HG03565 (cell line): ENCODE results near the gene SH3BP5.

Experiments
- ATAC-seq: cut with Tn5 transposase; IDR thresholded peaks from one replicate; pipeline ENCODE4 v1.9.1; 2021; ENCODE audit warnings: mild to moderate bottlenecking, moderate library complexity; ENCODE audit not compliant: unreplicated experiment

The SH3BP5 gene

DNA sequence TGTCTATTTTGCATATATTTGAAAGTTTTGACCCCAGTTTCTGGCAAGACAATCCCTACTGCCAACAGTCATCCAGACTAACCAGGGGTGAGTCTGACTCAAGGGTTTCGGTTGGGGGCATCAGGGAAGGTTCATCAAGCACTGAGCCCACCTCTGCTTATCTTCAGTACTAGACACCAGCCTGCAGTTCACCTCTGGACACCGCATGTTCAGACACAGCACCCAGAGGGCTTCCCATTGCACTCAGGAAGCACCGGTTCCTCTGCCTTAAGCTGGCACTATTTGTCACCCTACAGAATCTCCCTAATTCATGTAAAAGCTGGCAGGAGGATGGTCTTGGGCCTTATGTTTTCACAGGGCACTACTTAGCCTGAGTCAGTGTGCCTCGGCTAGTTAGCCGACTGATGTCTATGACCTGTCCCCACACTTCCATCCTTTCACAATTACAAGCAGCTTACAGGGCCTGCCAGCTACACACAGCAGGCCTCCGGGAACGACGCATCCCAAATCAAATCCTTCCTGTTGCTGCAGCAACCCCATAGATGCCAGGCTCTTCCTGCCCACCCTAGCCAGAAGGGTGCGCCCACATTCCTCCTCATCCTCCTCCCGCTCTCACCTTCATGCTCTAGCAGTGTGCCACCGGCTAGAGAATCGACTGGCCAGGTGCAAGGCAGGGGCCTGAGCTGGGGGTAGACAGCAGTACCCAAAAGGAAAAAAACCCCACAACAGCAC is 52.5 kb downstream of the SH3BP5 start:
- no peak for ATAC-seq

DNA sequence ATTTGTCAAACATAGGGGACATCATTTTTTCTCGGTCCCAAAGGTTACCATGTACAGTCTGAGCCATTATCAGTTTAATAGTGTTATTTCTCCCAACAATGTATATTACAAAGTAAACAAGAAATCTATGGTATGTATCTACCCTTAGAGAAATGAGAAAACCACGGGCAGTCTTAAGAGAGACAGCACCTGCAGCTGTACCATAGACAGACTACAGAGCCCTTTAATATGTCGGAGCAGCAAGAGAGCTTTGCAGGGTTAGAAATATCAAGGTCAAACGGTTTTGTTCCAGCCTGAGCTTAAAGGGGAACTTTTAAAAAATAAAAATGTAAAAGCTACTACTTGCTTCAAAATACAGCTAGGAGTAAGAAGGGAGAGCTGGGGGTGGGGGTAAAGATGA is 53.2 kb downstream of the SH3BP5 start:
- ATAC-seq = no peak

DNA sequence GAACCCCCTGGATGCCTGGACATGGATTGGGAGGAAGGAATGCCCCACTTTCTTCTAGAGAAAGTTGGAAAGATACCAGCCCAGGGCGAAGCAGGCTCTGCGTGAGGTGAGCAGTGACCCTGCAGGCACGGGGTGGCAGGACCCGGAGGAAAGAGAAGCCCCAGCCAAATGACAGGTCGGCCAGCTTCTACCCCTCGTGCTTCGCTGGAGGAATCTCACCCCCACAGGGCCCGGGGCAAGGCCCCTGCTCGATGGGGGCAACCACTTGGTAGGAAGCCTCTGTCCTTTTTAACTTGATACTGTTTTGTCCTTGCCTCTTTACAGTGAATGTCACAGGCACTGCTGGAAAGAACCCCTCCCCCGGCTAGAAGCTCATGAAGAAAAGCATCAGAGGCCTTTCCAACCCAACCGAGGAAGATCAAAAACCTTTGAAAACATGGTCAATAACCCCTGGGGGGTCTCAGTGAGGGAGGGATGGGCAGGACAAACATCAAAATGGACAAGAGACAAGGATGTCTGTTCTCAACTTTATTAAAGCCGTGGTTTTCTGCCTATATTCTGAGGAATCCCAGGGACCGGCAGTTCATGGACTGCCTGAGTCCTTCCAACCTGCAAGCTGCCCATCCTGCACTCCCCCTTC is 54.4 kb downstream of the SH3BP5 start:
- ATAC-seq = no peak

DNA sequence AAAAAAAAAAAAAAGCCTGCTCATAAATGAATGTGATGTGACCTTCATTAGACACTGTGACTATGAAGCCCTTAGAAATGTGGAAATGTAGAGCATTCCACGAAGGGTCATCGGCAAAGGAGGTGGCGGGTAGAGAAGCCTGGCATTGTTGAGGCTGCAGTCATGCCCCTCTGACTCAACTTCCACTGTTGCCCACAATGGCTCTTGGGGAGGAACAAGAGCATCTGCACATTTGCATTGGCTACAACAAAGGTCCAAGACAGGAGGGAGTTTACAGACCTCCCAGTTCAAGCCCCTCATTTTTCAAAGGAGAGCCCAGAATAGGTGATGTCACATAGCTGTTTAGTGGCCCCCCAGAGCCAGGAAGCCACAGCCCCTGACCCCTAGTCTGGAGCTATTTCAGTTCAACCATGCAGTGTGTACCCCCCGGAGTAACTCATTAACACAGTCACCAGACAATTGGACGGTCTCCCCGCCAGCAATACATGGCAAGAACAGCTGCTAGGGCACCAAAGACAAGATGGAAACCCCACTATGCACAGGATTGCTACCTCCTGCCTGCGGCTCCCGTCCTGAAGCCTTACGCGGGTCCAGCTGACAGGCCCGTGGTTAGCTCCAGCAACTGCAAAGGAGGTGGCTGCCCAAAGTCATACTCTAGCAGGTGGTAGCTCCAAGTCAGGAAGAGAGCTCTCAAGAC is 56.2 kb downstream of the SH3BP5 start:
- ATAC-seq = no peak

DNA sequence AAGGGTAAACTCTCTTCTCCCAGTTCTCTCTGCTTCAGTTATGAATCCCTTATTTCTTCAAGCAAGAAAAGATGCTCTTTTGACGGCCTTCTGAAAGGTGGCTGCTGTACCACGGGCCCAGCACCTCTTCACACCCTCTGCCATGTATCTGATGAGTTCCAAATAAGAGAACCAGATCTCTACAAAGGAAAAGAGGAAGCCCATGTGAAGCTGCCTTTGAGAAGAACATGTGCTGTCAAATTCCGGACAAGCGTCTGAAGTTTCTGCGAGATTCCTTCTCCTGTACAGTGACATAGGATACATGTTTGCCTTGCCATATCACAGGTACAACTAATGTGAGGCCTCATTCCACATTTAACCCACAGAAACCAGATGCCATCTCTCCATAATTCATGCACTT is 59.2 kb downstream of the SH3BP5 start:
- ATAC-seq = no peak

DNA sequence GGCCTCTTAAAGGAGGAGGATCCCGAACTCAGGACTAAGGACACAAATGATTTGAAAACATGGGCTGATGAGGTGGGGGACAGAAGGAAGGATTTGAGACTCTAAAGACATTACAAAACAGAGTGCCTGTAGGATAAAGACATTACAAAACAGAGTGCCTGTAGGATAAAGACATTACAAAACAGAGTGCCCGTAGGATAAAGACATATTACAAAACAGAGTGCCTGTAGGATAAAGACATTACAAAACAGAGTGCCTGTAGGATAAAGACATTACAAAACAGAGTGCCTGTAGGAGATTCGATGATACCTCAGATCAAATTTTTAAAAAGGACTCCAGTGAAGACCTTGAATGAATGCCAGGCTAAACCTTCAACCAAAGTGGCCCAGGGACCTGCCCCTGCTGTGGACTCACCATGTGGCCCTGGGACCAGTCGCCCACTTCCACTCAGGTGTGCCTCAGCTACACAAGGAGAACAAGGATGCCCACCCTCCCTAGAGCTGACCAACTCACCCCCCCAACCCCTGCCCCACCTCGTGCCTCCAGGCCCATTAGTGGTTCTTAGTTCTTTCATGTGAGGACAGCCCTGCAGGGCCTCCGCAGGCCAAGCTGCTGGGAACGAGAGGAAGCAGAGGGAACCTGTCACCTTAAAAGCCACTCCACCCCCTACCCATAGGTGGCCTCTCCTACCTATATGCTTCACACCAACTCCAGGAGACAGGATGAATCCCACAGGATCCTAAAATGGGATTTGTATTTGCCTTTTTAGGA is 59.8 kb downstream of the SH3BP5 start:
- ATAC-seq = no peak

DNA sequence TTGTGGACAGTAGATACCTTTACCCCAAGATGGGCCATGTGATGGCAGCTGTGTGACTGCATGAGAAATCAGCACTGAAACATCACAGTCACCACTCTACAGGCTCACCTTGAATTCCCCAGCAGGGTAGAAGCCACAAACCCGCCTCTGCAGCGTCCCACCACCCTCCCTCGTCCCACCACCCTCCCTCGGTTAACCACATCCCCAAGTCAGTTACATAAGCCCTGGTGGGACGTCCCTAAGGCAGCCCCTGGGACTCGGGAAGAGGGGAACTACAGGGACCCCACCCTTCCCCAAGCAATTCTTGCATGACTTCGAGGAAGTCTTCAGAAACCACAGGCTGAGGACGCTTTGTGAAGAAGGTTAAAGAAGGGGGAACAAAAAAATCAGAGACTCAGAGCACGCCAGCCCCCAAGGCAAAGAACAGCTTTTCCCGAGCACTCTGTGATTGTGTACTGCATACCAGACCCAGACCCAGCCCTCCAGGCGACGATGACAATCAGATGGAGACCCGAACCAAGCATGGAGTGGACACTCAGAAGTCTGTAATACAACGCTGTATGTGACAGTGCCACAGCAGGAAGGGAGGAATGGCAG is 60.5 kb downstream of the SH3BP5 start:
- ATAC-seq = peak; percentile 44

DNA sequence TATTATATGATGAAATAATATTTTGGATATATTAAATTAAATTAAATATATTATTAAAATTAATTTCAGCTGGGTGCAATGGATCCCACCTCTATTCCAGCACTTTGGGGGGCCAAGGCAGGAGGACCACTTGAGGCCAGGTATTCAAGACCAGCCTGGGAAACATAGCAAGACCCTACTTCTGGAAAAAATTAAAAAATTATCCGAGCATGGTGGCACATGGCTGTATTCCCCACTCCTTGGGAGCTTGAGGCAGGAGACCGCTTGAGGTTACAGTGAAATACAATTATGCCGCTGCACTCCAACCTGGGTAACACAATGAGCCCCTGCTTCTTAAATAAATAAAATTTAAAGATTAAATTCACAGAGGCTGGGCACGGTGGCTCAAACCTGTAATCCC is 61.4 kb downstream of the SH3BP5 start:
- ATAC-seq = no peak

DNA sequence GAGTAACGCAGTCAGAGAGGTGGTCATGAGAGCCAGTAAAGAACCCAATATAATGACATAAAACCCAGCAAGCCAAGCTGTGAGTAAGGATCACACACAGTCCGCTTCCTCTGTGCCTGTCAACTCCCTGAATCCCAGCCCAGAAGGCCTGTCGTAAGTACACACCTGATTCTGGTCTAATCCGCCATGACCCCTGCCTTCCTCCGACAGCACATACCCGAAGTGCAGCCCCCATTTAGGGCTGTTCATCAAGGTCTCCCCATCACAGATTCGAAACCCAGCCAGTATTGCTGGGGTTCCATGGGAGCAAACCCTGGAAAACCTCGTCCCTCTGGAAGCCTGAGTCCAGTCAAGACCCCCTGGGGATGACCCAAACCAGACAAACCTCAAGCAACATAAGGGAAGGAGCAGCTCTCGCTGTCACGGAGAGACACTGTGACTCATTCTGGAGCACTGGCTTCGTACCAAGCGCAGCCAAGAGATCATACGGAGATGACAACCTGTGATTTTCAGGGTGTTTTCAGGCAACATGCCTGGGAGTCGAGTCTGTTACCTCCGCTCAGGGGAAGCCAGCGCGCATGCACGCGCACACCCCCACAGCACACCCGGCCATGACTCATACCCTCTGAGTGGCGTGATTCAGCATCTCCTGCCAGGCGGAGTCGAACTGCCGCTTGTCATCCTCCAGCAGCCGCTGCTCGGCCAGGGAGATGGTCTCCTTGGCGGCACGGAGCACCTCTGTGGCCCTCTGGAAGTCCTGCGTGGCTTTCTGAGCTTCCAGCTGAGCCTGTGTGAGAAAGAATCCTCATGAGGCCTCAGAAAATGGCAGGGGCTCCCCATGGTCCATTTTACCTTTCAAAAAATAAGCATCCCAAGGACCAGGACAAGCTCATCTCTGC is 63.0 kb downstream of the SH3BP5 start:
- peak; percentile 49 for ATAC-seq

DNA sequence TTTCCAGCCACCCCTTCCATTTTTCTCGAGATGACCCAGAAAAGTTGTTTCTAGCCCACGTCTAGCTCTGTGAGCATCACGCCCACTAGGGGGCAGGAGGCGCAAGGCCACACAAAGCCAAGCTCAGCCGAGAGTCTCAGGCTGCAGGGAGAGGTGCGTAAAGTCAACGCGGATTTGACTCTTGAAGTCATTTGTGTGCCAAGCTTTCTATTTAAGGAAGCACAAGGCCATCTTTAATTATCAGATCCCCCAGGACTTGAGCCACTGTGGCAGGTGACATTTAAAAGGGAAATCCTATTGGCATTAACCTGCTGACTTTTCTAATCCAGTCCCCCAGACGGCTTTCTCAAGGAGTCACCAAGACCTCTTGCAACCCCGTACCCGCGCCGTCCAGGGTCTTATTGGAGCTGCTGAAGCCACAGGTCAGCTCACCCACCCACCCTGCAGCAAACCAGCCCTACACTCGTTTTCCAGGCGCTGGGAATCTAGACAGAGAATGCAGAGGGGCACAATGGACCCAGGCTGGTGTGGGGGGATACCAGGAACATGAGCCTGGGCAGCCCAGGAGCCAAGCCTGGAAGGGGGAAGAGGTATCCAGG is 64.3 kb downstream of the SH3BP5 start:
- ATAC-seq = peak; percentile 44

DNA sequence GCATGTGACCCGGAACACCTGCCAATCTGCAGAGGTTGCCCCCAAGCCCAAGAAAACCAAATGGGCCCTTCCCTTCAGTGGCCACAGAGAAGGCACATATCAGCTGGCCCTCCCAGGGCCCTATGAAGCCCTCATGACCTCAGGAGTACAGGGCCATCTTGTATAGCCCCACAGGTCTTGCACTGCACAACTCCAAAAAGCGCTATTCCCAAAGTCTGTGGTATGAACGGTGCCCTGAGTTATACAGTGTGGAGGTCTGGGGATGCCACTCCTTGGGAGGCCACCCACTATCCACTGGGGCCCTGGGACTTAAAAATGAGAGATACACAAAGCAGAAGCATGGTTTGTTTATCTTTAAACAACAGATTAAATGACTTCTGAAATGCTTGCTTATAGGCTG is 64.9 kb downstream of the SH3BP5 start:
- ATAC-seq = no peak

DNA sequence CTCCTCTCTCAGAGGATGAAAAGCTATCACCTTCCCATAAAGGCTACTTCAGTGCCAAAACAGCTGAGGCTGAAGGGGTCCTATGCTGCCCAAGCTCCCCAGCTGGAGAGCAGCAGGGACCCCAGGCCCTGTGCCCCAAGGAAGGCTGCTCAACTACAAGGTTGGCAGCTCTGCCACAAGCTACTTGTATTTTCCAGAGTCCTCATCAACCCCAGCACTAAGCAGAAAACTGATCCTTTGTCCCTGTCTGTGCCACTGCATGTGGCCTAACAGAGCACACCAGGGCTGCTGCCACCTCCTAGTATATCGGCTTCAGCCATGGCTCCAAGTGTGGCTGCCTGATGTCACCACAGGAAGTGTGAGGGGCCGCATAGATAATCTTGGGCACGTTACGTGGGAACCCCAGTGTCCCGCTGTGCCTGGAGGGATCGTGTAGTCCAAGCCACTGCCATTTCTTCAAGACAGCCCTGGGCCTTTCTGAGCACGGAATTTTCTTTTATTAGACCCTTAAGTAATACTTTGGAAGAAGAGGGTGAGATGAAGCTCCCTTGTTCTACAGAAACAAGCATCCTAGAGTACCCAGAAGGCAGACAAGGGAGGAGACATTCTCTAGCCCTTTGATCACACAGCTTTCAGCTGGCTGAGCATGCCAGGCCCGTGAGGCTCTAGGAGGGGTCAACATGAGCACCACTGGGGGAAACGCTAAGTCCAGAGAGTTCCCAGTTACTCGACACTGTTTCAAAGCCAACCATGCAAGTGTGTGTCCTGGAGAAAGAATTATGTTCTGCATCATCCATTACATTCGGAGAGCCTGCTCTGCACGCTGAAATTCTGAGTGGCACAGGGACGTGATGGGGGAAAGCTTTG is 65.6 kb downstream of the SH3BP5 start:
- no peak for ATAC-seq

DNA sequence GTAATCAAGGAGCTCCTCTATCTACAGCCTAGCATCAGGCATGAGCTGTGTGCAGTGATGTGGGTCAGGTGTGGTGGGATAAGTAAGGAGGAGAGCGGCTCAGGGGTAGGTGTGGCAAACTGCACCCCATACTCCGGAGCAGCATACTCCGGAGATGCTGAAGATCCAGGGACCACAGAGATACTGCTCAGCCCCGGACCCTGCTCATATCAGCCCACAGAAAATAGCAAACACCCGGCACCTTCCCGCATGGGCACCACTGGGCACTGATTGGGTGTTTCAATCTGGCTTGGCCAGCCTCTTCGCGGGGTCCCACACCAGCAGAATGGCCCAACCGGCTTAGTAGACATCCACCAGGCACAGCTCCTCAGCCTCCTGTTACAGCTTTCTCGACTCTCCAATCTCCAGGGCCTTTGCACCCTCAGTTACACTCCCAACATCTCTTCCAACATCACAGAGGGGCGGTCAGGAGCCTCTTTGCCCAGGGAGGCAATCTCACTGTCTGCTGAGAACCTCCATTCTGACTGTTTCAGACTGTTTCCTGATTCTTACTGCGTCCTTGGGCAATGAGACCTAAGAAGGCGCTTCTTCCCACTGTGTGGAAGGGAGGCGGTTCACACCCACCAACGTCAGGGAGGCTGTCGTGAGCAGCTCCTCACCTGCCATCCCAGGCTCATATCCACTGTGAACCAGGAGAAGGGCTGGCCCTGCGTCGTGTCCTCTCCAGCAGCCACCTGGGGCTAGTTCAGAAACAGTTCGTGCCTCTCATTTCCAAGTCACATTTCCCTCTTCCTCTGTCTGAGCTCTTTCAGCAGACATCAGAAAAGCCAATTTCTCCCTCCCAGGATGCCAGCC is 66.5 kb downstream of the SH3BP5 start:
- ATAC-seq = no peak

DNA sequence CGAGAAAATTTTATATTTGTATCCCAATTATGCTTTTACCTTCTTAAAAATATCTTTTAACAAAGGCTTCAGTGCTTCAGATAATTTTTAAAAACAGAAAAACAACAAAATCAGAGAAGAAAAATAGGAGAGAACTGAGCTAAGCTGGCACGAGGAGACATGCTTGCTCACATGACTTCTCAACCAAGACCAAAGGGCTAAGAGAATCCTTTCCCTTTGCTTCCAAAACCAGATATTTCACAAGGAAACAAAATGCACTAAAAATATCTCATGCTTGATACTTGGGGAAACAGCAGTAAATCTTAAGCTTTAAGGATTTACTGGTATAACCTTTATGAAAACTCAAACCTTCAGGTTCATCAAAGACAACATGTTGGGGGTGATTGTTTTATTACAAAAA is 67.9 kb downstream of the SH3BP5 start:
- ATAC-seq = no peak

DNA sequence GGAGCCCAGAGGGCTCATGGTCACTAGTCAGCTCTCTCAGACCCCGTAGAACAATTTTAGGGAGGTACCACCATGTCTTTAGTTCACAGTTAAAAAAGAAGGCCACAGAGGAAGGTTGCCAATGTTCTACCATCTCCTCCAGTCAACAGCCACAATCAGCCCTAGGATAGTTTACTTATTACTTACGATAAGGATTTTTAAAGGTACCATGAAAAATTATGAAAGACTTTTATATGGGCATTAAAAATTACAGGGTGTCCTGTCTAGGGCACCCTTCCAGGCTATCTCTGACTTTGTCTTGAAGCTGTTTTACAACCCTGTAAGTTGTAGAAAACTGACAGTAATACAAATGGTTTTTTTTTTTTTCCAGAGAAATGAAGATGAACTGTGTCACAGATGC is 68.5 kb downstream of the SH3BP5 start:
- ATAC-seq = no peak

DNA sequence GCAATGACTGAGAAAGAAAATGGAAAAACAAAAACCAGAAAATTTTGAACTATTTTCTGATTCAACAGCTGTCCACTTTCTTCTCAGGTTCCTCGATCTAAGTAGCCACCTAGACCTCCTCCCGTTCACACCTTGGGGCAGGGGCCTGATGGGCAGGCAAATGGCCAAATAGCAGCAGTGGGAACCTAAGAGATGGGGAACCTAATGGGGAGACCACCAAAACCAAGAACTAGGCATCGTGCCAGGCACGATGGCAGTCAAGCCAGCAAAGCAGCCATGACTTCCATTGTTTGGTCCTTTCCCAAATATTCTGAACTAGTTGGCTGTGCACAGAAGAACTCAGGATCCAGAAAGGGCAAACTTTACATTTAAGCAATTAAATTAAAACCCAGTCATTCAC is 69.3 kb downstream of the SH3BP5 start:
- ATAC-seq = no peak

DNA sequence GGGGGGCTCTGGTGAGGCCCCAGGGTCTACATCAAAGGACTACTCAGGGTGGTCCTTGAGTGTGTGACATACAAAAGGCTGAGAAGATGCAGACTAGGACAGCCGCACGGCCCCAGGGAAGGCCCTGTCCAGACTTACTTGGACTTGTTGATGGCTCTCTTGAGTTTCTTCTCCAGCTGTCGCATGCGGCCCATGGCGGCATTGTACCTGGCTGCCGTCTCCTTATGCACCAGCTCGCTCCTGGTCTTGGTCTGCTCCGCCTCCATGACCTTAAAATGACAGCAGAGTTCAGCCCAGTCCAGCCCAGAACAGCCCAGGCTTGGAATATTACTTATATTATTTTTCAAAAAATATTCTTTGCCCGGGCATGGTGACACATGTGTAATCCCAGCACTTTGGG is 70.4 kb downstream of the SH3BP5 start:
- ATAC-seq = no peak

DNA sequence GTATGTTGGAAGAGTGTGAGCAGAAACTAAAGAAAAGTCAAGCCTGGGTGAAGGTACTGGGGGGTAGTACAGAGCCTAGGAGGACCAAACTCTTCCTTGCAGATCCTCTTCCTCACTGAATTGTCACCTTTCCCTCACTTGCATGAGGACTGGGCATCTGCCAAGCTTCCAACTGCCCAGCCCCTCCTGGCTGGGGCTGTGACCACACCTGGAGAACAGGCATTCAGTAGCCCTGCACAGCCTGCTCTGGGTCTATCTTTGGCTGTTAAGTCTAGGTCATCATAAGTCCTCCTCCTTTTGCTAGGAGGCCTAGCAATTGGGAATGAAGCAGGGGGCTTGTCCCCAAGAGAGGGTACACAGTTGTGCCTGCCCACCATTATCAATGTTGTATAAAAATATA is 71.1 kb downstream of the SH3BP5 start:
- ATAC-seq = no peak
